M059J (cell line): ENCODE measurements around the gene ATAD3B. TPM values are rescaled to one million over a fixed set of nuclear protein-coding genes. Genes with fewer than 3 reads are reported as not detected.
"Not testable (repeated sequence)": the region's sequence is repeated elsewhere in the genome, so short reads cannot be mapped to it uniquely, and the experiment has no call there.

Experiments used
- DNase-seq: peaks from one replicate; pipeline ENCODE4 v3.0.0-alpha.2; 2012; ENCODE audit warnings: low read depth
- total RNA-seq: library from RNA; depleted of rRNA; stranded (reverse); fragments of >200 nt; shearing (Covaris generic); gene quantifications from 2 replicates; pipeline ENCODE4 v1.2.3, GENCODE V29; 2014

The ATAD3B gene
- total RNA-seq, 1 experiment from 2014 or later, result 7.7 TPM

DNA sequence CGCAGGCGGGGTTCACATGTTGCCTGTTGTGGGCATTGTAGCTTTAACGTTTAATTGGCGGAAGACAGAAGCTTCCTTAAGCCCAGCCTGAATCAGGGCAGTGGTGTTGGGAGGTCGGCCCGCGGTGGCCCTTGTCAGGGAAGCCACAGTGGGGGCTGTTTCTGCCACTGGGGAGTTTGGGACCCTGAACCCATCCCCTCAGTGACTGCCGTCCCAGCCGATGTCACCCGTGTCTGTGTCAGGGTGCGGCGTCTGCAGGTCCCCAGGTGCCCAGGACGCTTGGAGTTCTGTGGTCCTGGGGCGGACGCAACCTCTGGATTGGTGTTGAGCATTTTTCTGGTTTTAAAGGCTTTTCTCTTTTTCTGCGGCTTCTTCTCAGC, 8.9 kb downstream of the ATAD3B start:
- DNase-seq, result not testable (repeated sequence)

DNA sequence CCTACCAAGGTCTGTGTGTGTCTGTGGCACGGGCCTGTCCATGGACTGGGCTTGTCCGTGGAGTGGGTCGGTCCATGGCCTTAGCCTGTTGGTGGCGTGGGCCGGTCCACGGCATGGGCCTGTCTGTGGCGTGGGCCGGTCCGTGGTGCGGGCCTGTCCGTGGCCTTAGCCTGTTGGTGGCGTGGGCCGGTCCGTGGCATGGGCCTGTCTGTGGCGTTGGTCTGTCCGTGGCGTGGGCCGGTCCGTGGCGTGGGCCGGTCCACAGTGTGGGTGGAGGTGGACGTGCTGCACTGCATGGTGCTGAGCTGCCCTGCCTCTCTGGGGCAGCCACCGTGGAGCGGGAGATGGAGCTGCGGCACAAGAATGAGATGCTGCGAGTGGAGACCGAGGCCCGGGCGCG, 10.2 kb downstream of the ATAD3B start:
- not testable (repeated sequence) for DNase-seq

DNA sequence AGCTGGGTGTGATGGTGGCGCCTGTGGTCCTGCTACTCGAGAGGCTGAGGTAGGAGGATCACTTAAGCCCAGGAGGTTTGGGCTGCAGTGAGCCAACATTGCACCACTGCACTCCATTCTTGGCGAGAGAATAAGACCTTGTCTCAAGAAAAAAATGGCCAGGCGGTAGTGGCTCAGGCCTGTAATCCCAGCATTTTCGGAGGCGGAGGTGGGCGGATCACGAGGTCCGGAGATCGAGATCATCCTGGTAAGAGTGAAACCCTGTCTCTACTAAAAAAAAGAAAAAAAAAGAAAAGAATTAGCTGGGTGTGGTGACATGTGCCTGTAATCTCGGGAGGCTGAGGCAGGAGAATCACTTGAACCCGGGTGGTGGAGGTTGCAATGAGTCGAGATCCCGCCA, 11.3 kb downstream of the ATAD3B start:
- DNase-seq, result no peak

DNA sequence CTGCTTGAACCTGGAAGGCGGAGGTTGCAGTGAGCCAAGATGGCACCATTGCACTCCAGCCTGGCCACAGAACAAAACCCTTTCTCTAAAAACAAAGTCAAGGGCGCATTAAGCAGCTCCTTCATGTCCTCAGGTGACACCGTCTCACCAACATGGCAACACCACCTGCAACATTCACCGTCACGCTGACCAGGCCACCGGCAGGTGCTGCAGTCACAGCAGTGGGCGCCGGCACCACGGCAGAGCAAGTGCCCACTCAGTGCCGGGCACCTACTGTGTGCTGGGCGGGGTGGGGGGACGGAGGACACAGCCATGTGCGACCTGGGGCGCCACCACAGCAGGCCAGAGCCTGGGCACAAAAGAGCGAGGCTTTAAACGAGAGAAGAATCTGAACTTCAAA, 12.1 kb downstream of the ATAD3B start:
- DNase-seq, result no peak

DNA sequence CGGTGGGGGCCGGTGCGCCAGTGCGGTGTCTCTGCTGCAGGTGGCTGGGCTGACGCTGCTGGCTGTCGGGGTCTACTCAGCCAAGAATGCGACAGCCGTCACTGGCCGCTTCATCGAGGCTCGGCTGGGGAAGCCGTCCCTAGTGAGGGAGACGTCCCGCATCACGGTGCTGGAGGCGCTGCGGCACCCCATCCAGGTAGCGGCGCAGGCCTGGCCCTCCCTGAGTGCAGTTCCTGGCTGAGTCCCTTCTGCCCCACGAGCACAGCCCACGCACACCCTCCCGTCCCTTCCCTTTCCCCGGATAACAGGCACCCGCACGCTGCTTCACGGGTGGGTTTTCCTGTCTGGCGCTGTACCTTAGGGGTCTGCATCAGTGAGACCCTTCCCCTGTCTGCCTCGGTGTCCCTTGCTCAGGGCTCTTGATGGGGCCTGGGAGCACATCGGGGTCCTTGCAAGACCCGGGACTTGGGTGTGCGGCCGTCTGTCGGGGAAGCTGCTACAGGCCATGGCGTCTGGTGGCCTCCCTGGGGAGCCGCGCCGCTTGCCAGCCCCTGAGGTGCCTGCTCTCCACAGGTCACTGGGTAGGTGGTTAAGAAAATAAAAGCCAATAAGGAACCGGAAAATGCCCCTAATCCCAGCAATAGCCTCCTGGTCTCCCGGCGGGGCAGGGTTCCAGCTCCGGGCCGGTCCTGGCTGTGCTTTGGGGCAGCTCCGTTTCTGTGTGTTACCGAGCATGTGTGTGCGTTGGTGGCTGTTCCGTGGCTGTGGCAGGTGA, 13.6 kb downstream of the ATAD3B start:
- not testable (repeated sequence) for DNase-seq

DNA sequence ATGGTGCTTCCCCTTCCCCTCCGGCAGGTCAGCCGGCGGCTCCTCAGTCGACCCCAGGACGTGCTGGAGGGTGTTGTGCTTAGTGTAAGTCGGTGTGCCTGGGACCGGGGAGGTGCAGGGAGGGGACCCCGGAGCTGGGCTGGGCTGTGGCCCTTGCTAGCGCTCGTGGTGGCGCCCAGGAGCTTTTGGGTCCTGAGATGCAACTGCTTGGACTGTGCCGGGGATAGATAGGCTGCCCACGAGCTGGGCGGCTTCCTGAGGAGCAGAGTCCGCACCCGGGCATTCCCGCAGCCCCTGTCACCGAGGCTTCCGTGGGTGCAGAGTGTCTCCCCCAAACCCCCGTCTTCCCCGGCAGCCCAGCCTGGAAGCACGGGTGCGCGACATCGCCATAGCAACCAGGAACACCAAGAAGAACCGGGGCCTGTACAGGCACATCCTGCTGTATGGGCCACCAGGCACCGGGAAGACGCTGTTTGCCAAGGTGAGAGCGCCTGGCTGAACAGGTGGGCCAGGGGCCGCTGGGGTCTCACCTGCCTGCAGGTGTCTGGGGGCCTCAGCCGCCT, 14.3 kb downstream of the ATAD3B start:
- DNase-seq, result not testable (repeated sequence)

DNA sequence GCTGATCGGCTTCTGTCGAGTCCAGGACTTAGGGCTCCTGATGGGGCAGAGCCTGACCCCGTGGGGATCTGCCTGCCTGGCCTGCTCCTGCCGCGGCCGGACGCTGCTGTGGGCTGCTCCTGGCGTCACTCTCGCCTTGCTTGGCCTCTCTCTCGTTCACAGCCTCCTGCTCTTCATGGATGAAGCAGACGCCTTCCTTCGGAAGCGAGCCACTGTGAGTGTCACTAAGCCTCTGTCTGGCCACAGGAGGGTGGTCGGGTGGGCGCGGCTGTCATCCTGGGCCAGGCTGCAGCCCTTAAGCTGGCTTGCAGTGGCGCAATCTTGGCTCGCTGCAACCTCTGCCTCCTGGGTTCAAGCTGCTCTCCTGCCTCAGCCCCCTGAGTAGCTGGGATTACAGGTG, 16.1 kb downstream of the ATAD3B start:
- no peak for DNase-seq

DNA sequence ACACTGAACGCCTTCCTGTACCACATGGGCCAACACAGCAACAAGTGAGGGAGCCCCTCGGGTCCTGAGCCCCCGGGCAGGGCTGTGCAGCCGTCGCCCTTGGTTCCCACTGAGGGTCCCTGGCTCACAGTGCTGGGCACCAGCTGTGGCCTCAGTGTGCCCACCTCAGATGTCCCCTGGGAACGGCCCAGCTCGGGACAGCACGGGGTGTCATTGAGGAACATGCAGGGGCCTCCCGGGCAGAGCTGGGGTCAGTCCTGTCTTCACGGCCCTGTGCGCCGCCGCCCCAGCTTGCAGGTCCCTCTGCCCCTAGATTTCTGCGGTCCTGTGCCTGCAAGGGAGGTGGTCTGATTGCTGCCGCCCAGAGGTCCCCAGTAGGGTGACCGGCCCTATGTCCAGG, 17.7 kb downstream of the ATAD3B start:
- no peak for DNase-seq

DNA sequence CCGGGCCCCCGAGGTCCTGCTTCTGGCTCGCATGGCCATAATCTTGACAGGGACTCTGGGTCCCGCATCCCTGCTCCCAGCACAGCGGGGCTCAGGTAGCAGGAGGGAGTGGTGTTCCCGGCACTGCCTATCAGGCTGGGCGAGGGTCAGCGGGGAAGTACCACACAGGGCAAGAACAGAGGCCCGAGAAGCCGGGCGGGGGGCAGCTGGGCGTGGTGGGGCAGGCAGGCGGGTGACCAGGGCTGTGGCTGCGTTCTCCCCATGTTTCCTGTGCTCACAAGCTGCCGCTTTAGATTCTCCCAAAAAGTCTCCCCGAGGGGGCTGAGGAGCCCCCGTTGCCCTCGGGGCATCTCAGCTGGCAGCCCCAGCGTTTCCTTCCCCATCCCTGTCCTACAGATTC, 18.3 kb downstream of the ATAD3B start:
- no peak for DNase-seq

DNA sequence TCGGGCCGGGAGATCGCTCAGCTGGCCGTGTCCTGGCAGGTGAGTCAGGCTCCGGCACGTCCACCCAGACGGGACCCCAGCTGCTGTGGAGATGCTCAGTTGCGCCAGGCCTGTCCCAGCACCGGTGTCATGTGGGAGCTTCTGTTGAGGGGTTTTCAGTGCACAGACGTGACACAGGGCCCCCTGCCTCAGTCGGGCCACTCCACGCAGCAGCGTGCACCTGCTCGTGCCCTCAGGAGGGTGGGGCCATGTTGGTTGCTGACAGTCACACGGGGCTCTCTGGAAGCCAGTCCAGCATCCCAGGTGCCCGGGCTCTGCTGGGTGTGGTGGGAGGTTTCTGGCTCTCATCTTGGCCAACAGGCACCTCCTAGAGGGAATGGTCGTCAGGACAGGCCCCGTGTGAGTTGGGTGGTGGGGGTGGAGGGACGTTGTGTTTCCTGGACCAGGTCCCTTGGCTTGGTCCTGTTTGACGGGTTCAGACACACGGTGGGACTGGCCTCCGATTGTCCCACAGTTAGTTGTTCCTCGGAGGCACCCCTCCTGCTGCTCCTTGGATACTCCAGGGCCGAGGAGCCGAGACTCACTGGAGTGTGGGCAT, 19.2 kb downstream of the ATAD3B start:
- DNase-seq, result no peak

DNA sequence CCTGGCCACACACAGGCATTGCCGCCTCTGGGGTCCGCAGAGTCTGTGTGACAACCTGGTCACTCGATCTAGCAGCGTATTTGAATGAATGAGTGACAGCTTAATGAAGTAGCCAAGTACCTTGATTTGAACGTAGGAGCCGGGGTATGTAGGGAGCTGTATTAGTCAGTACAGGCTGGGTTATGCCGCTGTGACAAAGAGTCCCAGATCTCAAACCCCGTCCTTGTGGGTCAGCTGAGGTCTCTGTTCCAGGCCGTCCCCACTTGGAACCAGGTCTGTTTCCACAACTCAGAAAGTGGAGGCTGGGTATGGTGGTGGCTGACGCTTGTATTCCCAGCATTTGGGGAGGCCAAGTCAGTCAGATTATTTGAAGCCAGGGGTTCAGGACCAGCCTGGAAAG, 20.0 kb downstream of the ATAD3B start:
- no peak for DNase-seq

DNA sequence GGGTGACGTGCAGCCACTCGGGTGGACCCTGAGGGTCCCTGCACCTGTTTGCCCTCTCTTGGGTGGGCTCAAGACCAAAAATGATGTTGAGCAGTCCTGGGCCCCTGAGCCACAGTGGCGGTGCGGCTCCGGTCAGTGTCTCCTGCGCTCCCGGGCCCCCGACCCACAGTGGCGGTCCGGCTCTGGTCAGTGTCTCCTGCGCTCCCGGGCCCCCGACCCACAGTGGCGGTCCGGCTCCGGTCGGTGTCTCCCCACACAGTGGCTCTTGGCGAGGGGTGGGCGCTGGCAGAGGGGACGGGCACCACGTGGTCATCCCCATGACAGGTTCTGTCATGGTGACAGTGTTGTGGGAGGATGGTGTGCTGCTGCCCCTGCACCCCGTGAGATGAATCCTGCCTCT, 22.7 kb downstream of the ATAD3B start:
- DNase-seq, result not testable (repeated sequence)

DNA sequence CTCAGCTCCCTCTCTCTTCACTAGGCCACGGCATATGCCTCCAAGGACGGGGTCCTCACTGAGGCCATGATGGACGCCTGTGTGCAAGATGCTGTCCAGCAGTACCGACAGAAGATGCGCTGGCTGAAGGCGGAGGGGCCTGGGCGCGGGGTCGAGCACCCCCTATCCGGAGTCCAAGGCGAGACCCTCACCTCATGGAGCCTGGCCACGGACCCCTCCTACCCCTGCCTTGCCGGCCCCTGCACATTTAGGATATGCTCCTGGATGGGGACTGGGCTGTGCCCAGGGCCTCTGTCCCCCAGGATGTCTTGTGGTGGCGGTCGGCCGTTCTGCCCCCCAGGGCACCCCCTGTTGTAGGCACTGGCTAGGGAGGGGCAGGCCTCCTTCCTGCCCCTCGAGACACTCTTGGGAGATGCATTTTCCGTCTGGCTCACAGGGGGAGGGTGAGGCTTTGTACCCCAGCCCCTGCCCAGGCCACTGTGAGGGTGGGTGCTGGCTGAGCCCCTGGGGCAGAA, 24.0 kb downstream of the ATAD3B start:
- DNase-seq, result not testable (repeated sequence)

DNA sequence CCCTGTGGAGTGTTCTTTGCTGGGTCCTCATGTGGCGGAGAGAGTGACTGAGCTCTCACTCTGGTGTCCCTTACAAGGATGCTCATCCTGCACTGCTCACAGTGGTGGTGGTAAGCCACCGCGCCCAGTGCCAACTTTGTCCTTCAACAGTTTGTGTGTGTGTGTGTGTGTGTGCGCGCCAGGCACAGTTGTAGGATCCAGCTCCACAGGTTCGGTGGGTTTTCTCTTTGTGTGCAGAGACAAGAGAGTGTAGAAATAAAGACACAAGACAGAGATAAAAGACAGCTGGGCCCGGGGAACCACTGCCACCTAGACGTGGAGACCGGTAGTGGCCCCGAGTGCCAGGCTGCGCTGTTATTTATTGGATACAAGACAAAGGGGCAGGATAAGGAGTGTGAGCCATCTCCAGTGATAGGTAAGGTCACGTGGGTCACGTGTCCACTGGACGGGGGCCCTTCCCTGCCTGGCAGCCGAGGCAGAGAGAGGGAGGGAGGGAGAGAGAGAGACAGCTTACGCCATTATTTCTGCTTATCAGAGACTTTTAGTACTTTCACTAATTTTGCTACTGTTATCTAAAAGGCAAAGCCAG, 33.3 kb downstream of the ATAD3B start:
- peak; percentile 67 for DNase-seq

DNA sequence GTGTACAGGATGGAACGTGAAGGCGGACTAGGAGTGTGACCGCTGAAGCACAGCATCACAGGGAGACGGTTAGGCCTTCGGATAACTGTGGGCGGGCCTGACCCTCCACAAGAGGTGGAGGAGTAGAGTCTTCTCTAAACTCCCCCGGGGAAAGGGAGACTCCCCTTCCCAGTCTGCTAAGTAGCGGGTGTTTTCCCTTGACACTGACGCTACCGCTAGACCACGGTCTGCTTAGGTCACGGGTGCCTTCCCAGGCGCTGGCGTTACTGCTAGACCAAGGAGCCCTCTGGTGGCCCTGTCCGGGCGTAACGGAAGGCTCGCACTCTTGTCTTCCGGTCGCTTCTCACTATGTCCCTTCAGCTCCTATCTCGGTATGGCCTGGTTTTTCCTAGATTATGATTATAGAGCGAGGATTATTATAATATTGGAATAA, 33.8 kb downstream of the ATAD3B start:
- DNase-seq, result peak; percentile 38

DNA sequence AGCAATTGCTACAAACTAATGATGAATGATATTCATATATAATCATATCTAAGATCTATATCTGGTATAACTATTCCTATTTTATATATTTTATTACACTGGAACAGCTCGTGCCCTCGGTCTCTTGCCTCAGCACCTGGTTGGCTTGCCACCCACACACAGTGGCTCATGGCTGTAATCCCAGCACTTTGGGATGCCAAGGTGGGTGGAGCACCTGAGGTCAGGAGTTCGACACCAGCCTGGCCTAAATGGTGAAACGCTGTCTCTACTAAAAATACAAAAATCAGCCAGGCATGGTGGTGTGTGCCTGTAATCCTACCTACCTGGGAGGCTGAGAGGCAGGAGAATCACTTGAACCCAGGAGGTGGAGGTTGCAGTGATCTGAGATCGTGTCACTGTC, 34.2 kb downstream of the ATAD3B start:
- DNase-seq, result not testable (repeated sequence)

DNA sequence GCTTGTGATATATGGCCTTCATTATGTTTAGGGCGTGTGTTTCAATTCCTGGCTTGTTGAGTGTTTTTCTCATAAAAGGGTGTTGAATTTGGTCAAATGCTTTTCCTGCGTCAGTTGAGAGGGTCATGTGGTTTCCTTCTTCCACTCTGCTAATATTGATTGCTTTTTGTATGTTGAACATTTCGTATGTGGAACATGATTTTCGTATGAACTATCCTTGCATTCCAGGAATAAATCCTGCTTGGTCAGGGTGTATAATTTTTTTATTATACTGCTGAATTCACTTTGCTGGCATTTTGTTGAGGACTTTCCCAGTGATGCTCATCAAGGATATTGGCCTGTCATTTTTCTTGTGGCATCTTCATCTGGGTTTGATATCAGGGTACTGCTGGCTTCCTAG, 35.7 kb downstream of the ATAD3B start:
- DNase-seq, result no peak

DNA sequence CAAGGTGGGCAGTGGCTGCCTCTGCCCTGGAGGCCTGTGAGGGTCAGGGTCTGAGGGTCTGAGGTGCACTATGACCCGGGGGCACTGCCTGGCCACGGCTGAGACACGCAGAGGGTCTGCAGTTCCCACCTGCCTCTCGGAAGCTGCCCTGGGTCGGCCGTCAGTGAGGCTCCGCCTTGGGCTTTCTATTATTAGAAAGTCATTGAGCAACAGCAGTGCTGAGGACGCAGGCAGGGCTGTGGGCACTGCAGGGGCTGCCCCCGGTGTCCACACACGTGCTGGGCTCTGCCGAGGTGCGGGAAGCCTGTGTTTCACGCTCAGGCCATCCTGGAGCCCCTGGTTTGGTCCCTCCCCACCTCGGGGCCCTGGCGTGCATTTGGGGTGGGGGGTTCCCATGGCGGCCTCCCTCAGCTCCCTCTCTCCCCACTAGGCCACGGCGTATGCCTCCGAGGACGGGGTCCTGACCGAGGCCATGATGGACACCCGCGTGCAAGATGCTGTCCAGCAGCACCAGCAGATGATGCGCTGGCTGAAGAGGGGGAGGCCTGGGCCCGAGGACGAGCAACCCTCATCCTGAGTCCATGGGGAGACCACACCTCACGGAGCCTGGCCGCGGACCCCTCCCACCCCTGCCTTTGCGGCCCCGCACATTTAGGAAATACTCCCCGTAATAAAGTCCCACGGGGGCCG, 37.4 kb downstream of the ATAD3B start:
- DNase-seq, result not testable (repeated sequence)

DNA sequence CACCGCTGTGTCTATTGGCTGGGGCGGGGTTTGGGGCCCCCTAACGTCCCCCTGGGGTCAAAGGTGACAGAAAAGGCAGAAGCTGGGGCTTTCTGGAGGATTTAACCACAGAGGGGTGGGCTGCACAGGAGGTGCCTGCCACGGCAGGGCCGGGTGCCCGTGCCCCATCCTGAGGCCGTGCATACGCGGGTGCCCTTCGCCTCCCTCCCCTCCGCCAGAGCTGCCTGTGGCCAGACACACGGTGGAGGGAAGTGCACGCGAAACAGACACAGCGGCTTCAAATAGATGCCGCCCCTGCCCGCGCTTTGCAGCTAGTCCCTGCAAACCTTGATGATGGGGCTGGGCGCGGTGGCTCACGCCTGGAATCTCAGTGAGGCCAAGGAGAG, 37.9 kb downstream of the ATAD3B start:
- DNase-seq, result not testable (repeated sequence)

DNA sequence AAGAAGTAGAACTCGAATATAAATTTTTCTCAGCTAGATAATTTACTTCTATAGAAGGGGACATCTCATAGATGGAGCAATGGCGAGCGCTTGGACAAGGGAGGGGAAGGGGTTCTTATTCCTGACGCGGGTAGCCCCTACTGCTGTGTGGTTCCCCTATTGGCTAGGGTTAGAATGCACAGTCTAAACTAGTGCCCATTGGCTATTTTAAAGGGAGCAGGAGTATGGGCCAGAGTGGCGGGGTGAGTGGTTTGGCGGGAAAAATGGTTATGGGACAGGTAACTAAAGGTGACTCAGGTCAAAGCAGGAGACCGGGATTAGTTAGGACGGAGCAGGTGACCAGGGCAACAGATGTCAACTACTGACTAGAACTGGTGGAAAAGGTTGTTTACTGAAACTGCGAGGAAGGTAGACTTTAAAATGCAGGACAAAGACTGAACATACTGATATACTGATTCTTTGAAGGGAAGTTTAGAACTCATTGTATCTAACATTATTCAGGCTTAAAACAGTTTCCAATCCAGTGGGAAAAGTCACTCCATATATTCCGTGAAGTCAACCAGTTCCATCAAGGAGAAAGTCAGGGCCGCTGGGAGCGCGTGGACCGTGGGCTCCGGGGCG, 39.5 kb downstream of the ATAD3B start:
- peak; percentile 20 for DNase-seq

DNA sequence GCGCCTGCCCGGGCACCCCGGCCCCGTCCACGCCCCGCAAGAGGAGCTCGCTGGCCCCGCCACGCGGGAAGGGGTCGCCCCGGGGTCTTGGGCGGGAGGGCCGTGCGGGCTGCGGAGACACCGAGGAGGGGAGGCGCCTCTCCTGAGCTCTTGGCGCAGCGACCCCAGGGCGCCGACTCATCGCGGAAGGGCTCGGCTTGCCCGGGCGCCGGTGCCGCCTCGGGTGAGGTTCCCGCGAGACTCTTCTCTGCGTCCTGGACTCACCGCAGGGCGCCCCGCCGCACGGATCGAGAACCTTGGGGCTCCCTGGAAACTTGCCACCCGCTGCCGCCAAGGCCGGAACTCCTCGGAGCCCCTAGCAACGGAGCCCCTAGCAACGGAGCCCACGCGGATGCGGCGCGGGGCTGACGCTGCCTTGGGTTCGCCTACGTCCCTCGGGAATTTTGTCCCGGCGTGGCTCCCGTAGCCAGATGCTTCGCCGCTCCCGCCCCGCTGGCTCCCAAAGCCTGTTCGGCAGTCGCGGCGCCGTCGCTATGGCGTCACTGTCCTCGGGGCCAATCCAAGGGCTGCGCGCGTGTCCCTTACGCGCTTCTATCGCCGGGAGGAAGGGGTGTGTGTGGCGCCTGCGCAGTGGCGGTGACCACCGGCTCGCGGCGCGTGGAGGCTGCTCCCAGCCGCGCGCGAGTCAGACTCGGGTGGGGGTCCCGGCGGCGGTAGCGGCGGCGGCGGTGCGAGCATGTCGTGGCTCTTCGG, 40.1 kb downstream of the ATAD3B start, which contains the start of gene ATAD3A:
ATAD3A (plus strand) TSS at position 630 of the 753 bp plus-strand sequence; CDS start at position 737, 107 bp downstream.
- peak; percentile 97 for DNase-seq
